ENCODE results near the gene KIF5C.

KIF5C gene

DNA sequence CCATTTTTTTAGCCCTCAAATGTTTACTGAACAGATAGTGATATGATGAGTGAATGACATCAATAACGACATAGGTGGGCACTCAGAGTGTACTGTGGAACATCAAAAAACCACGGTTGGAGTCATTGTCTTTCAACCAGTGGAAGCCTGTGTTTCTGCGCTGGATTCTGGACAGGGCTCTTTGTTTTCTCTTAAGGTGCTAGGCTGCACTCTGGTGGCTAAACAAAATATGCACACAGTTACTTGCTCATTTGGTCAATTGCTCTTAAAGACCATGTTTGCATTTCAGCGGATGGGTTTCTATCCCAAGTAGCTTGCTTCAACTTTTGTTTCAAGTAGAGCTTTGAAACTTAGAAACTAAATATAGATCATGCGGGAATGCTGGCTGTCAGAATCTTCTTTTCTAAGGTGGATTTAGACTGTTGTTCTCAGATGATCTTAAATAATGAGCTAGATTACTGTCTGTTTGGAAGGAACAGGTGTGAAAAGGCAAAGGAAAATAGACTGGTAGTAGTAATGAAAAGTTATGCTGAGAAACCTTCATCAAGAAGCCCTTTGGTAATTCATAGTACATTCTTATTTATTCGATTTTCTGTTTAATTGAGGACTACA, 115.0 kb downstream of the KIF5C start:
- peak; percentile 15 to 20 for DNase-seq (ENCODE audit: low read depth in 2 of 2)

DNA sequence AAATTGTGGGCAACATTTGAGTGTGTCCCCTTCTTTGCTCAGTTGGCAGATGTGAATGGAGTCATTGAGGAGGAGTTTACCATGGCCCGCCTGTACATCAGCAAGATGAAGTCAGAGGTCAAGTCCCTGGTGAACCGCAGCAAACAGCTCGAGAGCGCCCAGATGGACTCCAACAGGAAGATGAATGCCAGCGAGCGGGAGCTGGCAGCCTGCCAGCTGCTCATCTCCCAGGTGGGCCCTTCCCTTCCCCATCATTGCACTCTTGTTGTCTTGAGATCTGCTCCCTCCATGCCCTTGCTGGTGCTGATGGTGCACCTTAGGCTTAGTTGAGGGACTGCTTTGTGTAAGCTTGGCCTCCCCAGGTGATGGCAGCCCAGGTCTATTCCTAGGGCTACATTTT, 115.9 kb downstream of the KIF5C start:
- DNase-seq (ENCODE audit: low read depth in 2 of 2) = no peak

DNA sequence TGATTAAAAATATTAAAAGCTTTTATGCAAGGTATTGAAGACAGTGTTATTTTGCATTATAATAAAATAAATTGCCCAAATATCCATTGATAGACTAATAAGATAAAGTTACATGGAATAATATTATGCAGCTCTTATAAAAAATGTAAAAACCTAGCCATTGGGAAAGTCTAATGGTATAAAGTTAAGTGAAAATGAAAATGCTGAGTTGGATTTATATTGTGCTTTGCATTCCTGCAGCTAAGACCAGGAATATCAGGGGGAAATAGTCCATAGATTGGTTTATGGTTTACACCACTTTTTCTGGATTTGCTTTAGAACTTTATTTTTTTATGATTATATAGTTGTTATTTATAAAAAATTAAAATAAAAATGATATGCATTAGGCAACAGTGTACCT, 117.4 kb downstream of the KIF5C start:
- no peak for DNase-seq (ENCODE audit: low read depth in 2 of 2)

DNA sequence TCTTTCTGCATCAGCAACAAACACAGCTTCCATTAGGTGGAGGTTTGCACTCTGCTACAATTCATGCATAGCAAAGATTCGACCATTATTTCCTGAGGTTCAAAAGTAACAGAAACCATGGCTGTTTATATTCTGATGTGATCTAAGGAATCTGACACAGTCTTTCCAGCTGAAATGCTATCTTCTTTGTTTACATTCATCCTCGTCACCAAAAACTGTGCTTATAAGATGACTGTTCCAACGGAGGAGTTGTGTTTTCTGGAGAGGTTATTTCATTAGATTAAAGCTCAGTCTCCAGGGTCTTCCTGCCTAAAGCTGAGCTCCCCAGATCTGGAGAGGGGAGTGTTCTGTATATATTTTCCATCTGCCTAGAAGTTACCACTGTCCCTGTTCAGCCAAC, 118.3 kb downstream of the KIF5C start:
- DNase-seq (ENCODE audit: low read depth in 2 of 2) = no peak

DNA sequence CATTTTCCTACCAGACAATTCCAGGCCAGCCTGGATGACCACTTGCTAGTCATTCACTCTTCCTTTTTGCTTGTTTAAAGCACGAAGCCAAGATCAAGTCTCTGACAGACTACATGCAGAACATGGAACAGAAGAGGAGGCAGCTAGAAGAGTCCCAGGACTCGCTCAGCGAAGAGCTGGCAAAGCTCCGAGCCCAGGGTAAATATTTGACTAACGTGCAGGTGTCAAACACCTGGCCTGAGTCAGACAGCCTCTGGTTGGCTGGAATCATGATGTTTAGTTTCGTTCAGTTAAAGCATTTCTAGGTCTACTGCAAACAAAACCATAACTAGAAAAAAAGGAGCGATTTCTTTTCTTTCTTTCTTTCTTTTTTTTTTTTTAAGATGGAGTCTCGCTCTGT, 119.3 kb downstream of the KIF5C start:
- DNase-seq (ENCODE audit: low read depth in 2 of 2) = no peak

DNA sequence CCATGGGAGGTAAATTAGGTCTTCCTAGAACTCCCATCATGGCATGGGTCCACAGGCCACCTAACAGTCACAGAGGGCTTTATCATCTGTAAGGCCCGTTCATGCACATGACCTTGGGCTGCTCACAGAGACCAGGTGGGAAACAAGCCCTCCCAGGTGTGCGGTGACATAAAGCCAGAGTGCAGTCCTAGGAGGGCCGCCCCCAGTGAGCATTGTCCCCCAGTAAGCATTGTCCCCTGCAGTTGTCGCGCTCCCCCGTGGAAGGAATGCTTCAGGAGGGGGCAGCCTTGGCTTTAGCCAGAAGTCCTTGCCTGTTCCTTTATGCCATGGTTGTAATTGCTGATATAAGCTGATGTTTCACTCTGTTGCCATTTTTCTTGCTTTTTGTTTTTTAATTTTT, 121.8 kb downstream of the KIF5C start:
- no peak for DNase-seq (ENCODE audit: low read depth in 2 of 2)

DNA sequence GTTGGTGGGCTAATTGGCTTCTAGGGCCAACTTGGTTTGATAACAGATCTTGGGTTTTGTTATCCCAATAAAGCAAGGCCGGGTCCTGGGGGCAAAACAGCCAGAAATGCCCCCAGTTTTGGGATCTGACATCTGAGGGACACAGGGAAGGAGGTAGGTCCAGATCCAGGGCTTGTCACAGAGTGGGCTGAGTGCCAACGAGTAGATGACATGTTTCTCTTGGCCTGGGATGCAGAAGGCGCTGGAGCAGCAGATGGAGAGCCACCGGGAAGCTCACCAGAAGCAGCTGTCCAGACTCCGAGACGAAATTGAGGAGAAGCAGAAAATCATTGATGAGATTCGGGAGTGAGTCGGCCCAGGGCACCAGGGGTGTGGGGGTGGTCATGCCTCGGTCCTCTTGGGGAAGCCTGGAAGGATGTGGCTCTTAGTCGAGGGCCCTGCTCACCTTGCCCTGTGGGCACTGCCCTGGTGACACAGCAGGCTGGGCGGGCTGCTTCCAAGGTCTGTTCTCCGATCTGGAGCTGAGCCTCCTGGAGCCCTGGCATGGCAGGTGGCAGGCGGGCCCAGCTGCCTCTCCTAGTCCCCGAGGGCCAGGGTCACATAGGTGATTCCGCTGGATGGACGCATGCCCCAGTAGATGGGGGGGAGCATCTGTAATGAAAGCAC, 123.3 kb downstream of the KIF5C start:
- DNase-seq (ENCODE audit: low read depth in 2 of 2) = no peak

DNA sequence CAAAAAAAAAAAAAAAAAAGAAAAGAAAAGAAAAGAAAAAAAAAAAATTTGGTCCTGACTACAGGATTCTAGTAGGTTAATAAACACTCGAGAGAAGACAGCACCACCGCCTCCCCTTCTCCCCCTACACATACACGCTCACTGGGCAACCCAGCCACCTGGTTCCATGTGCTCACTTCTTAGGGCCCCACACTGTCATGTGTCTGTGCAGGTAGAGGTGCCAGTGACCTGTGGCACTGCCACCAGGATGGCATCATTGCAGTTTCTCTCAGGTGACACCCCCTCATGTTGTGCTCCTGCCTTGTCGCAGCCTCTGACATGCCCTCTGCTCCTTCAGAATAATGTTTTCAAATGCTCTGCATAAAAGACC, 123.8 kb downstream of the KIF5C start:
- DNase-seq (ENCODE audit: low read depth in 2 of 2) = no peak

DNA sequence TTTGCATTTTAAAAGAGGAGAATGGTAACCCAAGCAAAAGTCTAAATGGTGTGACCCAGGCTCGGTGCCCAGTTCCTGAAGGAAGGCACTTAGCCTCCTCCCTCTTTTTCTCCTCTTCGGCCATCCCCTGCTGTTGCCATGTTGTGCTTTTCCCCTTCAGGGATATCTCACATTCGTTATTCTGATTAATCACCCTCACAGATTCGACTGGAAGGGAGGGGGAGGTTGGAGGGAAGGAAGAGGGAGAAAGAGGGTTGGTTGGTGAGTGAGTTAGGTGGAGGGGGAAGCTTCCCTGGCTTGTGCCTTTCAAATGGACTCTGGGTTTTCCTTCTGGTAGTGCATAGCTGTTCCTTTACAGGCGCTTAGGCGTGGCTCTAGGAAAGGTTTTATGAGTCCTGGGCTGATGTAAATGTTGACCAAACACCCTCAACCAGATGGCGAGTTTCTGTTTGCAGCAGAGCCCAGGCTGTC, 124.5 kb downstream of the KIF5C start:
- no peak for DNase-seq (ENCODE audit: low read depth in 2 of 2)

DNA sequence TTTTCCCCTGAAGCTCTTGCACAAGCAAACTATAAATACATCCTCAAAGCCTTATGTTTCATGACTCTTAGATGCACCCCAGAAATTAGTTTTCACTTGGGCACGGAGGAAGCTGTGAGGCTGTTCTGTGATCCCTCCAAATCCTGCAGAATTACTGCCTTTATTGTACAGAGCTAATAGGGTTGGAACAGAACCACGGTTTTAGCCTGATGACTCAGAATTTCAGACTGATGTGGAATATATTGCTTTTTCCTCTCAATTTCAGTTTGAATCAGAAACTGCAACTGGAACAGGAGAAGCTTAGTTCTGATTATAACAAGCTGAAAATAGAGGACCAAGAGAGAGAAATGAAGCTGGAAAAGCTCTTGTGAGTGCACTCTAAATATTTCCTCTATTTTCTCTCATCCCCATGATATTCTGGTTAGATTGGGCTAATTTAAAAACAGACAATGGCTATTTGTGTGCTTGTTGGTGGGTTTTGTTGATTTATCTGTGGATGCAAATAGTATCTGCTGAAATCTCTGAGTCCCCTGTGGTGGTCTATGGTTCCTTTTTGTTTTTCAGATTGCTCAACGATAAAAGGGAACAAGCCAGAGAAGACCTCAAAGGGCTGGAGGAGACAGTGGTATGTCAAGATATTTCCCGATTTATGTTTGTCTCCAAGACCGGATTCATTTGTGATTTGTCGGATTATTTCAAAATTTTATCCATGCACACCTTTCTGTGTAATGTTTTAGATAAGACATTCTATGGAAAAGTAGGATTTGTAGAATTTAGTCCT, 125.3 kb downstream of the KIF5C start:
- no peak for DNase-seq (ENCODE audit: low read depth in 2 of 2)

DNA sequence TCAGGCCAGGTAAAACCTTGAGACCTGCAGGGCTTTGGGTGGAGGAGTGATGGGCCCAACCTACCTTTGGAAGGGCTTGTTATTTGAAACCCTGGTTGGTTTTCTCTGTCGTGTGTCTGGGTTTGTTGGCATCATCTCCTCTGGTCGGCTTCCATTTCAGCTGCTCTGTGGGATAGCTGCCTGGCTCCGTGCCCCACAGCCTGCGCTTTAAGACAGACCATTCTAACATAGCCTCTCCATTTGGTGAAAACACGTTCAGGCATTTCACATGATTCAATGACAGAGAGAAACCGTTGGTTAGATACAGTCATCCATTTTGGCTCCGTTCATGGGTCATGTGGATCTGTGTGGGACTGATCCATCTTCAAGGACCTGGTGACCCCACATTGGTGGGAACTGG, 126.5 kb downstream of the KIF5C start:
- no peak for DNase-seq (ENCODE audit: low read depth in 2 of 2)

DNA sequence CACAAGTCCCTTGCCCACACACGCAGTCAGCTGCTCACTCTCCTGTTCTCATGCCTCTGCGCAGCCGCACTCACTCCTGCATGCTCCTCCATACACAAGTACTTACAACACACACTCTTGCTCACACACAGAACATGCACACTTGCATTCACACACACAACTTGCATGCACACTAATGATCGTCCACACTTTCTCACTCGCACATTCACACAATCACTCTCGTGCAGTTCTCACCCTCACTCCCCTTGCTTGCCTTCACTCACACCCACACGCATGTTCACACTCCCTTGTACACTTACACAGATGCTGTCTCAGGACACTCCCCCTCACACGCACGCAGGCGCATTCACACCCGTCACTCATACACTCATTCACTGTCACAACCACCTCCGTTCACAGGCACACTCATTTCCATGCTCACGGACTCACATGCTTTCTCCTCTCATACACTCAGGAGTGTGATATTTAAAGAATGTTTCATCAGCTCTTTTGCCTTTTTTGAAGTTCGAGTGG, 127.4 kb downstream of the KIF5C start:
- no peak for DNase-seq (ENCODE audit: low read depth in 2 of 2)

DNA sequence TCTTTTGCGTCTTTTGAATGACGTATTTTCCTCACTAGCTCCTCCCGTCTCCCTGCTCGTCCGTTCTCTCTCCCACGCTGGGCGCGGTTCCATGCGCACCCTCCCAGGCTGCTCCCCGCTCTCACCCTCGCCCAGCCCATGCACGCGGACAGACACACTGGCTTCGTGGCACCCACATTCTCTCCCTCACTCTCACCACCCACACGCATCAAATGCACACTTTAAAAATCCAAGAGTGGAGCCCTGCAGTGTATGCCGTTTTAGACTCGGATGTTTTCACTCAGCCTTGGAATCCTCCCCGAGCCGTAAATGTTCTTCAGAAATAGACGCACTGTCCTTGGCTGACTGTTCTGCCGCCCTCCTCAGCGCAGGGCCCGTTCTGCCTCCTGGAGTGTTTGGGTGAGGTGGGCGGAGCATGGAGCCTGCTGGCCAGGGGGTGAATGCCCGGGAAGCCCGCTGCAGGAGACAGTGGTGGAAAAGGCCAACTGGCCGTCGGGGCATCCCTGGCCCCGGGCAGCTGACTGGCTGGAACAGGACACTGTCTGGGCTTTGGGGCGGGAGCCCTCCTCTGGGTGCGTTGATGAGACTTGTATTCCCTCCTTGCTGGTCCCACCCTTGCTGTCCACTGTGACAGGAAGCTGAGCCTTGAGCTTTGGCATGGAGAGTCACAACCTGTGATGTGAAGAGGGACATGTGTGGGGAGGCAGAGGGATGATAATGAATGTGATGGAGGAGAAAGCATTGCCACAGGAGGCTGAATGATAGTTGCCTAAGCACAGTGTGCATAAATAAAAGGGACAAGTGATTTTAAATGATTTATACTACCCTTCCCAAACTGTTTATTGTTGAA, 128.1 kb downstream of the KIF5C start:
- no peak for DNase-seq (ENCODE audit: low read depth in 2 of 2)

DNA sequence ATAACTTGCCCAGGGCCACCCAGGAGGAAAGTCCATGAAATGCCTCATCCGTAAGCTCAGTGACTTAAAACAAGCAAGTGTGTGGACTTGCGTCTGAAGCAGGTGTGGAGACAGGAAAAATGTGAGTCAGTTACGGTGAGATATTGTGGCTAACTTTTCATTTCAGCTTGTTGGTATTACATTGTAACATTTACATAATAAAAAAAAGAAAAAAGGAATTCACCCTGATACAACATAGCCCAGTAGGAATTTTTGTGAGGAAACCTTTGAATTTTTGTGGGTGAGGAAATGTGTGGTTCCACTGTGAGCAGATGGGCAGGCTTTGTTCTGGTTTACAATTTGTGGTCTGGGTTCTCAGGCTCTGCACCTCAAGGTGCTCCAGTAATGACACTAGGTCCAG, 129.8 kb downstream of the KIF5C start:
- DNase-seq (ENCODE audit: low read depth in 2 of 2) = no peak

DNA sequence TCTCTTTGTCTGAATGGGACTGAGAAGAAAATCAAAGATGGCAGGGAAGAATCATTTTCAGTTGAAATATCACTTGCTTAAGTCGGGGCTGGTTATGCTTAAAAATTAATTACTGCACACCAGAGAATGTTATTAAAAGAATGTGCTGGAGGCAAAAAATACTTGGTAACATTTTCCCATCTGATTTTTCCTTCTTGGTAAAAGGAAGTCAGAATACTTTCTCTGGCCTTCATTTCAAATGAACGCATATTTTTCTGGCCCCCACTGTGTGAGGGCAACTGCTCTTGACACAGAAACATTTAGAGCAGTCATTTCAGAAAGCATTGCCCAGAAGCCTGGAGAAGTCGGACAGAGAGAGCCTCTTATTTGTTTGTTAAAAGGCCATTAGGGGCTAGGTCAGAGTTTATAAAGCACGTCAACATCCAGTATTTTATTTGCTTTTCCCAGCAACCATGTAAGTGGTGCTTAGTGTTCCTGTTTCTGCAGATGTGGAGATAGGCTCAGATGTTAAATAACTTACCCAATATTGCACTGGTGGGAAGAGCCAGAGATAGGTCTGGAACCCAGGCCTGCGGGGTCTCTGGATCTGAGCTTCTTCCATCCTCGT, 130.5 kb downstream of the KIF5C start:
- DNase-seq (ENCODE audit: low read depth in 2 of 2) = no peak

DNA sequence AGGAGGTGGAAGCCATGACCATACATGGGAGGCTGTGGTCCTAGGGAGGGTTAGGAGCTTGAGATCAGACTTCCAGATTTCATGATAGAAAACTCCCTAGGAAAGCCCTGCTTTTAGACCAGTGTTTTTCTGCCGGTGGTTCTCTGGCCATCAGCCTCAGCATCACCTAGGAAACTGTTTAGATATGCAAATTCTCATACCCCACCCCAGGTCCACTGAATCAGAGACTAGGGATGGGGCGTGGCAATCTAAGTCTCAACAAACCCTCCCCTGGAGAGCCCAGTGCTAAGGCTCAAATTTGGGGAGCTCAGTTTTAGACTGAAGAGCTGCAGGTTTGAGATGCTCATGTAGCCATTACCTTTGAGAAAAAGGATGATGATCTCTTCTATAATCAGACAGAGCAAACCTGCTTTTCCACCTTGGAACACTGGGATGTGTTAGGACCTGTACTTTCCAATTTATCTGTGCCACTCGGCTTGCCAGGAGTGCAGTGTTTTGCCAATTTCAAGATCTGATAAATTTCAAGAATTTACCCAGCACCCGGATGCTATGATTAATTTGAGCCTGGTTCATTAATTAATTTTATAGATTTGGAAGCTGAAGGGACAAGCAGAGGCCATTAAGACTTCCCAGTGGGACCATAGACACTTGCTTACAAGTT, 132.0 kb downstream of the KIF5C start:
- no peak for DNase-seq (ENCODE audit: low read depth in 2 of 2)

DNA sequence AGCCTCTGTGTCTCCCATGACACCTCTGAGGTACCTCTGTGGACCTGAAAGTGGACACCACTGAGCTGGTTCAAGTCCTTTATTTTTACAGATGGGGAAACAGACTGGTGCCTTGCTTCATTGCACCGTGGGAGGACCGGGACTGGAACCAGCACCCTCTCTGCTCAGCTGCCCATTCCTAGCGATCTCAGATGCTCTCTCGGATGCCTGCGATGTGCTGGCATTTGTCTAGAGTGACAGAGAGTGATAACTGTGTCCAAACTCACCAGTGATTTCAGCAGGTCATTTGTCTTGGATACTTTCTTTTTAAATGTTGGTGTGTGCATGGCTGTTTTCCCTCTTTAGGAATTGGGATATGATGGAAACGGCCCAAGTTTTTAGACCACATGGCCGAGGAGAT, 133.4 kb downstream of the KIF5C start:
- no peak for DNase-seq (ENCODE audit: low read depth in 2 of 2)

DNA sequence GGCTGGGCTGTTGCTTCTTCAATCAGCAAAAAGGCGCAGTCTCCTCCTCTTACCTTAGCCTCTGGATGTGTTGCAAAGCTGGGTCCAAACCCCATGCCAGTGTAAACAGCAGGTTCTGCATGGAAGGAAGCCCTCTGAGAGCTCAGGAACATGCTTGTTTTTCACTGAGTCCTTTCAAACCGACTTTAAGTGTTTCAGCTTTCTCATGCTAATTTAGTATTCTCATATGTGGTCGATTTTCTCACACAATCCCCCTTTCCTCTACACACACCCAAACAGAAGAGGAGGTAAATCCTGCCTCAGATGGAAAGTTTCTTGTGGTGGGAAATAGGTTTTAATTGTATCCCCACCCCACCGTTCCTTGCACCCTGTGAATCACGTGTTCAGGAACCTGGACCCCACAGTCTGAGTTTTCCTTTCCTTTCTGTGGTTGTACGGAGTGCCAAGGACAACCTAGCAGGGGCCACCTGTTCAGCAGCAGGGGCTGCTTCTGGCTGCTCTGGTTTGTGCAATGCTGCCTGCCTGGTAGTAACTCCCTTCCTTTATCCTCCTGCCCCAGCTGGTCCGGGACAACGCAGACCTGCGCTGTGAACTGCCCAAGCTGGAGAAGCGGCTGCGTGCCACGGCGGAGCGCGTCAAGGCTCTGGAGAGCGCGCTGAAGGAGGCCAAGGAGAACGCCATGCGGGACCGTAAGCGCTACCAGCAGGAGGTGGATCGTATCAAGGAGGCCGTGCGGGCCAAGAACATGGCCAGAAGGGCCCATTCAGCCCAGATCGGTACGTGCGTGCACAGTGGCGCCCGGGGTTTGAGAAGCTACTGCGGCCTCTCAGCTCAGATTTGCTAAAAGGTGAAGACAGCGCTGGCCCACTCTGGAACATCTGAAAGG, 134.8 kb downstream of the KIF5C start:
- no peak for DNase-seq (ENCODE audit: low read depth in 2 of 2)

DNA sequence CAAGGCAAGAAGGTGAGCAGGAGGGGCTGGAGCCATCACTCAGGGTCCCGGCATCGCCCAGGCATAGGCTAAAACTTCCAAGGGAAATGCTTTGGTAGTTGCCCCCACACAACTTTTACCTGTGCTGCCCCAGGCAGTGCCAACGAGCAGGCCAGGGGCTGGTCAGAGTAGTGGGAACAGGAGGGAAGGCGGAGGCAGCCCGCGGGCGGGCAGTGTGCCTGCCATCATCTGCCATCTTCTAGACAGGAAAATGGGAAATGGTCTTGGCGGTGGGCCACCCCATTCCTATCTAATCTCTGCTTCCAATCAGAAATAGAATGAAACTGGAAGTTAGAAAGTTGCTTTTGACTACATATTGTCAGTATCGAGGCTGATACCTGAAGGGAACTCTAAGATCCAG, 137.5 kb downstream of the KIF5C start:
- no peak for DNase-seq (ENCODE audit: low read depth in 2 of 2)

DNA sequence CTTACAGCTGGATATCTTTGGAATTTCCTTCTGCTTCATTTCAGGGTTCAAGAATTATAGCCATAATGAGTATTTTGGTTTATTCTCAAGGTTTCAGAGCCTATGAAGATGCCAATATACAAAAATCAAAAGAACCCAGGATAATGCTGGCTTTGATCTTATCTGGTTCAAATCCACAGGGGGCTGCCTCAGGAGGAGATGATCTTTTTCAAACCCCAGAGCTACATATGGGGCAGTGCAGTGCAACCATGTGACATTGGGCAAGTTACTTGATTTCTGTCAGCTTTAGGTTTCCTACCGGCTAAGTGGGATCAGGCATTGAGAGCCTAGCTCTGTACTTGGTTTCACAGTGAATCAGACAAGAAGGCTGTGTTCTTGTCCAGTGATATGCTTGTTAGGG, 140.5 kb downstream of the KIF5C start:
- no peak for DNase-seq (ENCODE audit: low read depth in 2 of 2)

Measured in stimulated activated CD4-positive, alpha-beta T cell treated with anti-CD3 and anti-CD28 coated beads, Interleukin-15, amount 100 ng/mL, for 48 hours (primary cell).